Liver (tissue), 9 donors: Measurements from ENCODE around the gene GMDS. TPM values are rescaled to one million over a fixed set of nuclear protein-coding genes. Genes with fewer than 3 reads are reported as not detected.

ENCODE experiments used
- DNase-seq: peaks from one replicate; pipeline ENCODE4 v3.0.0-alpha.2; 2017; ENCODE audit warnings: low spot score
- H3K27ac ChIP-seq, 2 donors: one replicate each; pipeline ENCODE4 v1.7.0; 2013; ENCODE audit warnings: inconsistent platforms in 2 of 2, low read length in 2 of 2, control low read depth in 1 of 2, low read depth in 1 of 2, mild to moderate bottlenecking in 1 of 2
- H3K27me3 ChIP-seq, 4 donors: one replicate each; pipeline versions ENCODE4 v1.6.1 to v1.7.0; 2013; ENCODE audit warnings: low read length in 3 of 4, inconsistent platforms in 1 of 4, mild to moderate bottlenecking in 1 of 4, moderate library complexity in 1 of 4; ENCODE audit not compliant: control insufficient read depth in 4 of 4, insufficient read depth in 4 of 4
- H3K36me3 ChIP-seq, 4 donors: one replicate each; pipeline versions ENCODE4 v1.6.1 to v1.7.0; 2013; ENCODE audit warnings: low read length in 3 of 4, mild to moderate bottlenecking in 3 of 4, low read depth in 1 of 4, moderate library complexity in 1 of 4; ENCODE audit not compliant: control insufficient read depth in 4 of 4, insufficient read depth in 3 of 4
- H3K4me1 ChIP-seq, 4 donors: one replicate each; pipeline versions ENCODE4 v1.6.1 to v1.7.0; 2013; ENCODE audit warnings: low read length in 3 of 4, mild to moderate bottlenecking in 3 of 4, moderate library complexity in 1 of 4; ENCODE audit not compliant: control insufficient read depth in 4 of 4, insufficient read depth in 4 of 4
- H3K4me3 ChIP-seq, 3 donors: one replicate each; pipeline versions ENCODE4 v1.6.1 to v1.7.0; 2013; ENCODE audit warnings: low read length in 3 of 3, control low read depth in 1 of 3, low read depth in 1 of 3, mild to moderate bottlenecking in 1 of 3
- H3K9ac ChIP-seq, 2 donors: one replicate each; pipeline ENCODE4 v1.7.0; 2013; ENCODE audit warnings: low read length in 2 of 2, mild to moderate bottlenecking in 2 of 2, moderate library complexity in 2 of 2, control low read depth in 1 of 2, low read depth in 1 of 2
- H3K9me3 ChIP-seq, 4 donors: one replicate each; pipeline versions ENCODE4 v1.6.1 to v1.7.0; 2013; ENCODE audit warnings: low read length in 3 of 4; ENCODE audit not compliant: control insufficient read depth in 4 of 4
- FOXA1 ChIP-seq: IDR thresholded peaks from 2 replicates; pipeline ENCODE4 v1.6.1; 2016; ENCODE audit warnings: antibody characterized with exemption
- FOXA2 ChIP-seq: IDR thresholded peaks from 2 replicates; pipeline ENCODE4 v1.6.1; 2016; ENCODE audit warnings: antibody characterized with exemption
- GABPA ChIP-seq, 2 donors: IDR thresholded peaks in 1 of 2; conservative IDR thresholded peaks in 1 of 2; 2 replicates each; pipeline ENCODE4 v1.6.1; 2016; ENCODE audit warnings: antibody characterized with exemption in 2 of 2, mild to moderate bottlenecking in 1 of 2, moderate library complexity in 1 of 2
- HNF4A ChIP-seq, 2 donors: conservative IDR thresholded peaks; 2 replicates each; pipeline ENCODE4 v1.6.1; 2016; ENCODE audit warnings: antibody characterized with exemption in 2 of 2, mild to moderate bottlenecking in 2 of 2
- HNF4G ChIP-seq: IDR thresholded peaks from 2 replicates; pipeline ENCODE4 v1.6.1; 2016; ENCODE audit warnings: antibody characterized with exemption
- JUND ChIP-seq, 2 donors: IDR thresholded peaks; 2 replicates each; pipeline ENCODE4 v1.6.1; 2016; ENCODE audit warnings: antibody characterized with exemption in 2 of 2
- NR2F2 ChIP-seq: IDR thresholded peaks from 2 replicates; pipeline ENCODE4 v1.6.1; 2016; ENCODE audit warnings: antibody characterized with exemption
- RAD21 ChIP-seq, 2 donors: IDR thresholded peaks; 2 replicates each; pipeline ENCODE4 v1.6.1; 2016; ENCODE audit warnings: antibody characterized with exemption in 2 of 2, mild to moderate bottlenecking in 2 of 2
- RXRA ChIP-seq, 2 donors: IDR thresholded peaks; 2 replicates each; pipeline ENCODE4 v1.6.1; 2017 to 2018; ENCODE audit warnings: antibody characterized with exemption in 2 of 2, mild to moderate bottlenecking in 1 of 2
- SP1 ChIP-seq: IDR thresholded peaks from 2 replicates; pipeline ENCODE4 v1.6.1; 2018; ENCODE audit warnings: antibody characterized with exemption, mild to moderate bottlenecking
- TAF1 ChIP-seq: conservative IDR thresholded peaks from 2 replicates; pipeline ENCODE4 v1.6.1; 2016; ENCODE audit warnings: antibody characterized with exemption, mild to moderate bottlenecking
- YY1 ChIP-seq: IDR thresholded peaks from 2 replicates; pipeline ENCODE4 v1.6.1; 2016; ENCODE audit warnings: antibody characterized with exemption, mild to moderate bottlenecking
- WGBS: extraction: QIAGEN DNeasy Blood & Tissue Kit; methylation state at CpG from one replicate; pipeline ENCODE4 v1.1.7; 2013; 5-methylcytosine and 5-hydroxymethylcytosine counted together
- polyA plus RNA-seq, 2 donors: library from polyadenylated mRNA; stranded (reverse) in 1 of 2; unstranded in 1 of 2; fragments of 200-250 nt in 1 of 2; fragments of >200 nt in 1 of 2; fragmentation: Nextera tagmentation in 1 of 2; extraction: Ambion mirVana in 1 of 2; gene quantifications; one replicate each; pipeline versions ENCODE4 v1.2.1 to v1.2.3, GENCODE V29; 2013 to 2015
- total RNA-seq, 2 donors: library from RNA; depleted of rRNA; stranded (reverse); fragments of >200 nt; gene quantifications; one replicate each; pipeline ENCODE4 v1.2.3, GENCODE V29; 2014
- TF ChIP-seq, protein P1 (sequence below): IDR thresholded peaks from 2 replicates; pipeline ENCODE4 v1.6.1; 2016; ENCODE audit warnings: antibody characterized with exemption
- TF ChIP-seq, protein P2 (sequence below): IDR thresholded peaks from 2 replicates; pipeline ENCODE4 v1.6.1; 2016; ENCODE audit warnings: antibody characterized with exemption, mild to moderate bottlenecking
- TF ChIP-seq, protein P3 (sequence below): IDR thresholded peaks from 2 replicates; pipeline ENCODE4 v1.6.1; 2016; ENCODE audit warnings: antibody characterized with exemption
- TF ChIP-seq, protein P4 (sequence below): fragments of 150-350 bp; IDR thresholded peaks from 2 replicates; pipeline ENCODE4 v1.5.1; 2017; ENCODE audit warnings: improper control_type of control experiment, low read depth, low read length; ENCODE audit not compliant: missing input control
- TF ChIP-seq, protein P5 (sequence below): IDR thresholded peaks from 2 replicates; pipeline ENCODE4 v1.6.1; 2016; ENCODE audit warnings: antibody characterized with exemption
- donor health status: healthy.
- donor health status: healthy.
- donor health status: healthy.
- donor health status: healthy.
- donor health status: healthy.

GMDS gene
- total and polyA plus RNA-seq, 4 donors, result 3.5 to 15.6 (median 13.0) TPM

DNA sequence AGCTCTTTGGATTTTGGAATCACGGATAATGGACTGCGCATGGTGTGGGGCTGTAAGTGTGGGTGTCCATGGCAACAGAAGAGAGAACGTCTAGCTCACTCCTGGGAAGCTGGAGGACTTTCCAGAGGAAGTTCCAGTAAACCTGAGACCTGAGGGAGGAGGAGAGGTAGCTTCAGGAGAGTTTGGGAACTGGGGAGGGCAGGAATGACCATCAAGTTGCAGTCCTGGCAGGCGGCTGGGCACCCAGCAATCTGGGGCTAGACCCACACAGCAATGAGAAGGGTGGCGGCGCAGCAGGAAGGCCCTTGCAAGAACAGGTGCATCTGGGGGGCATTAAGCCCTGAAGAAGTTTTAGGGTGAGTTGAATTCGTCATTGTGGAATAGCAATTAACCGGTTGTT, 539.8 kb downstream of the GMDS start:
- H3K9ac ChIP-seq, result no peak overlapping the region
- TF ChIP-seq, protein P1, sequence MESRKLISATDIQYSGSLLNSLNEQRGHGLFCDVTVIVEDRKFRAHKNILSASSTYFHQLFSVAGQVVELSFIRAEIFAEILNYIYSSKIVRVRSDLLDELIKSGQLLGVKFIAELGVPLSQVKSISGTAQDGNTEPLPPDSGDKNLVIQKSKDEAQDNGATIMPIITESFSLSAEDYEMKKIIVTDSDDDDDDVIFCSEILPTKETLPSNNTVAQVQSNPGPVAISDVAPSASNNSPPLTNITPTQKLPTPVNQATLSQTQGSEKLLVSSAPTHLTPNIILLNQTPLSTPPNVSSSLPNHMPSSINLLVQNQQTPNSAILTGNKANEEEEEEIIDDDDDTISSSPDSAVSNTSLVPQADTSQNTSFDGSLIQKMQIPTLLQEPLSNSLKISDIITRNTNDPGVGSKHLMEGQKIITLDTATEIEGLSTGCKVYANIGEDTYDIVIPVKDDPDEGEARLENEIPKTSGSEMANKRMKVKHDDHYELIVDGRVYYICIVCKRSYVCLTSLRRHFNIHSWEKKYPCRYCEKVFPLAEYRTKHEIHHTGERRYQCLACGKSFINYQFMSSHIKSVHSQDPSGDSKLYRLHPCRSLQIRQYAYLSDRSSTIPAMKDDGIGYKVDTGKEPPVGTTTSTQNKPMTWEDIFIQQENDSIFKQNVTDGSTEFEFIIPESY, result no peak
- no peak for TF ChIP-seq JUND (IDR thresholded peaks at IDR 0.05)
- TF ChIP-seq, protein P2, sequence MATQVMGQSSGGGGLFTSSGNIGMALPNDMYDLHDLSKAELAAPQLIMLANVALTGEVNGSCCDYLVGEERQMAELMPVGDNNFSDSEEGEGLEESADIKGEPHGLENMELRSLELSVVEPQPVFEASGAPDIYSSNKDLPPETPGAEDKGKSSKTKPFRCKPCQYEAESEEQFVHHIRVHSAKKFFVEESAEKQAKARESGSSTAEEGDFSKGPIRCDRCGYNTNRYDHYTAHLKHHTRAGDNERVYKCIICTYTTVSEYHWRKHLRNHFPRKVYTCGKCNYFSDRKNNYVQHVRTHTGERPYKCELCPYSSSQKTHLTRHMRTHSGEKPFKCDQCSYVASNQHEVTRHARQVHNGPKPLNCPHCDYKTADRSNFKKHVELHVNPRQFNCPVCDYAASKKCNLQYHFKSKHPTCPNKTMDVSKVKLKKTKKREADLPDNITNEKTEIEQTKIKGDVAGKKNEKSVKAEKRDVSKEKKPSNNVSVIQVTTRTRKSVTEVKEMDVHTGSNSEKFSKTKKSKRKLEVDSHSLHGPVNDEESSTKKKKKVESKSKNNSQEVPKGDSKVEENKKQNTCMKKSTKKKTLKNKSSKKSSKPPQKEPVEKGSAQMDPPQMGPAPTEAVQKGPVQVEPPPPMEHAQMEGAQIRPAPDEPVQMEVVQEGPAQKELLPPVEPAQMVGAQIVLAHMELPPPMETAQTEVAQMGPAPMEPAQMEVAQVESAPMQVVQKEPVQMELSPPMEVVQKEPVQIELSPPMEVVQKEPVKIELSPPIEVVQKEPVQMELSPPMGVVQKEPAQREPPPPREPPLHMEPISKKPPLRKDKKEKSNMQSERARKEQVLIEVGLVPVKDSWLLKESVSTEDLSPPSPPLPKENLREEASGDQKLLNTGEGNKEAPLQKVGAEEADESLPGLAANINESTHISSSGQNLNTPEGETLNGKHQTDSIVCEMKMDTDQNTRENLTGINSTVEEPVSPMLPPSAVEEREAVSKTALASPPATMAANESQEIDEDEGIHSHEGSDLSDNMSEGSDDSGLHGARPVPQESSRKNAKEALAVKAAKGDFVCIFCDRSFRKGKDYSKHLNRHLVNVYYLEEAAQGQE, result no peak
- TF ChIP-seq, protein P3, sequence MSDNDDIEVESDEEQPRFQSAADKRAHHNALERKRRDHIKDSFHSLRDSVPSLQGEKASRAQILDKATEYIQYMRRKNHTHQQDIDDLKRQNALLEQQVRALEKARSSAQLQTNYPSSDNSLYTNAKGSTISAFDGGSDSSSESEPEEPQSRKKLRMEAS, result no peak
- no peak for TF ChIP-seq YY1
- no peak for TF ChIP-seq HNF4A (conservative IDR thresholded peaks at IDR 0.05)
- no peak for TF ChIP-seq RAD21 (IDR thresholded peaks at IDR 0.05)
- no peak for TF ChIP-seq GABPA (IDR thresholded peaks at IDR 0.05 in 1 of 2, conservative IDR thresholded peaks at IDR 0.05 in 1 of 2)
- no peak for TF ChIP-seq HNF4G
- TF ChIP-seq SP1, result no peak
- no peak for TF ChIP-seq TAF1
- TF ChIP-seq, protein P4, sequence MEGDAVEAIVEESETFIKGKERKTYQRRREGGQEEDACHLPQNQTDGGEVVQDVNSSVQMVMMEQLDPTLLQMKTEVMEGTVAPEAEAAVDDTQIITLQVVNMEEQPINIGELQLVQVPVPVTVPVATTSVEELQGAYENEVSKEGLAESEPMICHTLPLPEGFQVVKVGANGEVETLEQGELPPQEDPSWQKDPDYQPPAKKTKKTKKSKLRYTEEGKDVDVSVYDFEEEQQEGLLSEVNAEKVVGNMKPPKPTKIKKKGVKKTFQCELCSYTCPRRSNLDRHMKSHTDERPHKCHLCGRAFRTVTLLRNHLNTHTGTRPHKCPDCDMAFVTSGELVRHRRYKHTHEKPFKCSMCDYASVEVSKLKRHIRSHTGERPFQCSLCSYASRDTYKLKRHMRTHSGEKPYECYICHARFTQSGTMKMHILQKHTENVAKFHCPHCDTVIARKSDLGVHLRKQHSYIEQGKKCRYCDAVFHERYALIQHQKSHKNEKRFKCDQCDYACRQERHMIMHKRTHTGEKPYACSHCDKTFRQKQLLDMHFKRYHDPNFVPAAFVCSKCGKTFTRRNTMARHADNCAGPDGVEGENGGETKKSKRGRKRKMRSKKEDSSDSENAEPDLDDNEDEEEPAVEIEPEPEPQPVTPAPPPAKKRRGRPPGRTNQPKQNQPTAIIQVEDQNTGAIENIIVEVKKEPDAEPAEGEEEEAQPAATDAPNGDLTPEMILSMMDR, result no peak
- no peak for TF ChIP-seq FOXA2
- TF ChIP-seq FOXA1, result no peak
- TF ChIP-seq, protein P5, sequence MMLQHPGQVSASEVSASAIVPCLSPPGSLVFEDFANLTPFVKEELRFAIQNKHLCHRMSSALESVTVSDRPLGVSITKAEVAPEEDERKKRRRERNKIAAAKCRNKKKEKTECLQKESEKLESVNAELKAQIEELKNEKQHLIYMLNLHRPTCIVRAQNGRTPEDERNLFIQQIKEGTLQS, result no peak
- no peak for DNase-seq
- H3K9me3 ChIP-seq, result no peaks in the 10 kb centered on the region
- H3K4me3 ChIP-seq, result no peak overlapping the region
- H3K4me1 ChIP-seq, result no peaks in the 10 kb centered on the region
- H3K36me3 ChIP-seq, result no peaks in the 10 kb centered on the region
- 97% methylated on average over 8 of the region's 8 CpGs for WGBS
- no peak overlapping the region for H3K27ac ChIP-seq
- H3K27me3 ChIP-seq, result no peaks in the 10 kb centered on the region

DNA sequence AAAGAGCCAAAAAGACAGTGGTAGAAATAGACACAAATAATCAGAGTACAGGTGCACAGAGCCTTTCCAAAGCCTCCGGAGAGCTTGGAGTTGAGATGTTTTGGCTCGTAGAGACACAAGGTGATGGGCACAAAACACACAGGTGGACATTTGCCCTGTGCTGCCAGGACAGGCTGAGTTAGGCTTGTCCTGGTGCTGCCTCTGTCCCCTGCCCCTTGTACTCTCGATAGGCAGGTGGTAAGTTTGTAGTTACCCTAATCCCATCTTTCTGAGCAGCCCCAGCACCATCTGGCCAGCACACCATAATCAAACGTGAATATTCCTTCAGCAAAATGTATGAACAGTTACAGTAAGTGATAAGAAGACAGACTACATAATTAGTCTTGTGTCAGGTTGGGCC, 540.2 kb downstream of the GMDS start:
- no peak overlapping the region for H3K9ac ChIP-seq
- H3K27ac ChIP-seq, result no peak overlapping the region
- H3K9me3 ChIP-seq, result no peaks in the 10 kb centered on the region
- DNase-seq, result no peak
- no peaks in the 10 kb centered on the region for H3K4me1 ChIP-seq
- no peaks in the 10 kb centered on the region for H3K36me3 ChIP-seq
- WGBS, result 95% methylated on average over 4 of the region's 4 CpGs
- H3K27me3 ChIP-seq, result no peaks in the 10 kb centered on the region
- H3K4me3 ChIP-seq, result no peak overlapping the region
- TF ChIP-seq, protein P4, result no peak
- TF ChIP-seq RAD21 (IDR thresholded peaks at IDR 0.05) (no peak), HNF4A (conservative IDR thresholded peaks at IDR 0.05) (no peak), SP1 (no peak), RXRA (IDR thresholded peaks at IDR 0.05) (no peak), NR2F2 (no peak), FOXA2 (no peak), JUND (IDR thresholded peaks at IDR 0.05) (no peak), TAF1 (no peak)
- TF ChIP-seq, protein P2, result no peak
